GM19372 (cell line): ENCODE measurements around the gene SH3BP4.

Experiments used
- ATAC-seq: cut with Tn5 transposase; IDR thresholded peaks from one replicate; pipeline ENCODE4 v1.9.1; 2021; ENCODE audit warnings: mild to moderate bottlenecking, low read depth, moderate library complexity; ENCODE audit not compliant: unreplicated experiment

SH3BP4 gene

DNA sequence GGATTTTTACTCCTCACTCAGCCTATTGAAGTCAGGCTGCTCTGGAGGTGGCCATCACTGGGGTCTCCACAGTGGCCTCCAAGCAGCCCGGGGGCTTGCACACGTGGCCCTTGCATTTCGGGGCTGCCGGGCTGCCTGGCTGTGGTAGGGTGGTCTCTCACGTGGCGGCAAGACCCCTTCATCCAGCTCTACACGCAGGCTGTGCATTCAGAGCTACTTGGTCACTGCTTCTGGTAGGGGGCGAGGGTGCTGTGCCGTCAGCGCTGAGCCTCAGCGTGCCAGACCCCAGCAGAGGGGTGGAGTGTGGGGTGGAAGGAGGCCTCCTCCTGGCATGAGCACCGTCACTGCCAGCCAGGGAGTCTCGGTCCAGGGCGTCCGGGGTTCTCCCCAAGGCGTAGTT lies 80.6 kb downstream of the SH3BP4 start:
- ATAC-seq, result no peak

DNA sequence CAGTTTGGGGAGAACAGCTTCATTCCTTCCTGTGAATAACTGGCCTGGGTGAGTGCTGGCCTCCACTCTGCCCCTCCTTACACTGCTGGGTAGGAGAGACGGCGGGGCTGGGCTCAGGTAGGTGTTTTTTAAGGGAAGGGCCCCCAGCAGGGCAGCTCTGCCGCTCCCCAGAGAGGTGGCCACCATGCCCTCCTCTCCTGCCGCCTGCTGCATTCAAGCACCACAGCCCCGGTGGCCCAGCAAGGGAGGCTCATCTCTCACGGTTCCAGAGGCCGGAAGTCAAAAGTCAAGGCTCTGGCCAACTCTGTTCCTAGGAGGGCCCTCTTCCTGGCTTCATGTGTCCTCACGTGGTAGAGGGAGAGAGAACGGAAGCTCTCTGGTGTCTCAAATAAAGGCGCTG lies 81.1 kb downstream of the SH3BP4 start:
- ATAC-seq, result no peak

DNA sequence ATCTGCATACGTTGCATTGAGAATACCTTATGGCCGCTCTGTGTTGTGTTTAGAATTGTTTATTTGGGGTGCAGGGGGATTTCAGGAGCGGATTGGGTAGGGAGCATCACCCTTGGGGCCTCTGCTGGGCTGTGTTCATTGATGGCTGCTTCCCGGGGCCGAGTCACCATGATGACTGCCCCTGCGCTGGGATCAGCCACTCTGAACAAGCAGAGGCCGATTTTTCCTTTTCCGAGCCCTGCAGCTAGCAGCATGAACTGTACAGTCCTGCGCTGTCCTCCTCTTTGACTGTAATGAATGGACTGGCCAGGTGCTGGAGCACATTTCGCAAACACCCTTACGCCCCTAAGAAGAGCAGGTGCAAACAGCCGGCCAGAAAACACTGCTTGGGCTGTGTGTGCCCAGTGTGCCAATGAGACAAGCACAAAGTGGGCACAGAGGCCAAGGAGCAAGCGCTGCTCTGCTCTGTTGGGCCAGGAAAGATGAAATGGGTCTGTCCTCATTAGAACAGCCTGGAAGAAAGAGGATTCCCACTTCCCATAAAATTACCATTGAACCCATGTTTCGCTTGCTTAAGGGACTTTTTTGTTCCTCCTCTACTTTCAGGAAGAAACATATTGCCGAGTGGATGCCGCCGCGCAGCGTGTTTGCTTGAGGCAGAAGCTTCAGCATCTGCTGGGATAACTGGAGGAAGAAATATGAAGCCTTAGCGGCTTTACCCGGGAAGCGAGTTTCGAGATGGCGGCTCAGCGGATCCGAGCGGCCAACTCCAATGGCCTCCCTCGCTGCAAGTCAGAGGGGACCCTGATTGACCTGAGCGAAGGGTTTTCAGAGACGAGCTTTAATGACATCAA lies 82.7 kb downstream of the SH3BP4 start:
- ATAC-seq, result no peak

GRCh38 chr2:235037604-235038166 lies 85.9 kb downstream of the SH3BP4 start:
- ATAC-seq, result no peak

- no peak for ATAC-seq
Observed at GRCh38 chr2:235041221-235041917, 89.6 kb downstream of the SH3BP4 start.

DNA sequence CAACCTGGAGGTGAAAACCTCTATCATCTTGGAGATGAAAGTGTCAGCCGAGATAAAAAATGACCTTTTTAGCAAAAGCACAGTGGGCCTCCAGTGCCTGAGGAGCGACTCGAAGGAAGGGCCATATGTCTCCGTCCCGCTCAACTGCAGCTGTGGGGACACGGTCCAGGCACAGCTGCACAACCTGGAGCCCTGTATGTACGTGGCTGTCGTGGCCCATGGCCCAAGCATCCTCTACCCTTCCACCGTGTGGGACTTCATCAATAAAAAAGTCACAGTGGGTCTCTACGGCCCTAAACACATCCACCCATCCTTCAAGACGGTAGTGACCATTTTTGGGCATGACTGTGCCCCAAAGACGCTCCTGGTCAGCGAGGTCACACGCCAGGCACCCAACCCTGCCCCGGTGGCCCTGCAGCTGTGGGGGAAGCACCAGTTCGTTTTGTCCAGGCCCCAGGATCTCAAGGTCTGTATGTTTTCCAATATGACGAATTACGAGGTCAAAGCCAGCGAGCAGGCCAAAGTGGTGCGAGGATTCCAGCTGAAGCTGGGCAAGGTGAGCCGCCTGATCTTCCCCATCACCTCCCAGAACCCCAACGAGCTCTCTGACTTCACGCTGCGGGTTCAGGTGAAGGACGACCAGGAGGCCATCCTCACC lies 90.2 kb downstream of the SH3BP4 start:
- ATAC-seq, result no peak

- no peak for ATAC-seq
Observed at GRCh38 chr2:235042576-235043515, 91.0 kb downstream of the SH3BP4 start.

DNA sequence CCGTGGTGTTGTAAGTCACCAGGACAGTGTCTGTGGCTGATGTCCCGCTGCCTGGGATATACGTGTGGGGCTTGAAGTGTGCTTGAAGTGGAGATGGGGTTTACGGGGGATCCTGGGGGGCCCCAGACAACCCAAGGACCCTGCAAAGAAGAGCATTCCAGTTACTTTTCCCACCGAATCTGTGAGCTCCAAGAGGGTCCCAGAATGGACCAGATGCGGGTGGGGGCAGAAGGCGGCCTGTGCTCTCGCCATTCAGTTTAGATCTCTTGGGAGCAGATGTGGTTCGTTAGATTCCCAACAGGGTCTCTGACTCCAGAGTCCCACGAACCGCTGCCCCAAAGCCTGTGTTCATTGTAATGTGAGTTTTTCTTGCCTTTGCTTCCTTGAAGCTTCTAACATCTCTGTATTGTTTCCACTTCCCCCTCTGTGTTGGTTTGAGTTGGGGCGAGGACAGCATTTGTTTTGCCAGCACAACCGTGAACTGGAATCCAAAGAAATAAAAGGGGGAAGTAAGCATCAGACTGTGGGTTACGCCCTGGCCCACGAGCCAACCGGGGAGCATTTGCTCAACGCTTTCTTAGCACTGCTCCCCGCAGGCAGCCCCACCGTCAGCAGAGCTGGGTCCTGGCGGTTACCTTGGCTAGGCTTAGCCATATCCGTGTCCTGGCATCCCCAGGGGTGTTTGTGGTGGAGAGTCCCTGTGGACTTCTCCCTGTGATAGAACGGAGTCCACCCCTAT lies 92.1 kb downstream of the SH3BP4 start:
- no peak for ATAC-seq

DNA sequence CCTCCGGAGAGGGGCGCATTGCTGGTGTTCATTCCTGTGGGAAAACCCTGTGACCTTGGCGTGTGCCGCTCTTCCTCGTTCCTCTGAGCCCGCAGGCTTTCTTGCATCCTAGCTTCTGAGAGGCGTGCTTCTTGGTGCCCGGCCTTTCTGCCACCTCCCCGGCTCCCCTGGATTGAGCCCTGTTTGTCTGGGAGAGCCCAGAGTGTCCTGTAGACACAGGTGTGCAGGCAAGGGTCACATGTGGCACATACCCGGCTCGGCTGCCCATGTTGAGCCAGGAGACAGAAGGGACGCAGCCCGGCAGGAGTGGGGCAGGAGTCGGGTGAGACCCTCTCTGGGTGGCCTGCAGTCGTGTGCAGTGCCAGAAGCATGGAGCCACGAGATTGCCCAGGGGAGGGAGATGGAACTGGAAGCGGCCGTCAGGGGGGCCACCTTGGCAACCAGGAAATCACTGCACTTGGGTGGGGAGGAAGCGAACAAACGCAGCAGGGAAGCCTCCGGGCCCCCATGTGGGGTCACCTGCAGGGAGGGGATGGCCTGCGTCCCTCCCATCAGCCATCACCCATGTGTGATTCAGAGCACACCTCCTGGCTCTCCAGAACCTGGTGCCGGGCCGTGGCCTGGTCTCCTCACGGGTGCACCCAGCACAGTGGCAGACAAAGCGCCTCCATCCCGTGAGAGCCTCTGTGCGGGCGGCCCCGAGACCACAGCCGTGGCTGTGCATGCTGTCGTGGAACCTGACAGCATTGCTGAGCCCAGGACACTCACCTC lies 92.9 kb downstream of the SH3BP4 start:
- ATAC-seq, result no peak

DNA sequence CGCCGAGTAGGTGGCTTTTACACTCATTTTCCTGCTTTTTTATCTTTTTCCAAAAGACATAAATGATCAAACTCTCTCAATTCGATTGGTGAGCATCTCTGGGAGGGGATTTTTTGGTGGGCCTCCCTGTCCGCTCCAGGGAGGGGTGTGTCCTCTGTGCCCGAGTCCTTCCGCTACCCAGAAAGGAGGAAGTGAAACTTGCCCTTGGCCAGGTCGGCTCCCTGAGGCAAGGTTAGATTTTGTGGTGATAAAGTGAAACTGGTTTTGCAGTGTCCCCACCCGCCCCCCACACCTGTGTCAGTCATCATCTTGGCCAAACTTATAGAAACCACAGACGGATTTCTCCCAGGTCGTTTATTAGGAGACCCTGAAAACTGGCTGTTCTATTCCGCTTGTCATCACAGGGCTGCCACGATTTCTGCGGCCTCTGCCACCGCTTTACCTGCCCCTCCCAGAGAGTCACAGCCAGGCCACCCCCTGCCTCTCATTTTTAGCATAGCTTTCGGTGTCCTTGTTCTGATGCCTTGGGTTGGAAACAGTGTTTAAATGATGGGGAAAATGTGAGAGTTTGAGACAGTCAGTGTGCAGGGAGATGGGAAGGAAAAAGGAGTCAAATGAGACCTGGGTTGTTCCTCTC lies 93.6 kb downstream of the SH3BP4 start:
- peak; percentile 61 for ATAC-seq

DNA sequence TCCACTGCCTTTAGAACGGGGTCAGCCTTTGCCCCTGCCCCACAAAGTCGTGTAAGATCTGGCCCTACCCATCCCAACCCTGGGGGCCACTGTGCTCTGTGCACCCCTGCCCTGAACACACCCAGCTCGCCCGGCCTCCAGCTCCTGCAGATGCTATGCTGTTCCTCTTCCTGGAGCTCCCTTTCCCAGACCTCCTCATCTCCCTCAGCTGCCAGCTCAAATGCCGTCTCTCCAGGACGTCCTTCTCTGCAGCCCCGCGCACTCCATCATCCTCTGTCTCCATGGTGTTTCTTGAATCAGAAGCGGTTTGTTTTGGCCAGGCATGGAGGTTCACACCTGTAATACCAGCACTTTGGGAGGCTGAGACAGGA lies 94.1 kb downstream of the SH3BP4 start:
- no peak for ATAC-seq

GRCh38 chr2:235046589-235046988 lies 94.8 kb downstream of the SH3BP4 start:
- ATAC-seq, result no peak

DNA sequence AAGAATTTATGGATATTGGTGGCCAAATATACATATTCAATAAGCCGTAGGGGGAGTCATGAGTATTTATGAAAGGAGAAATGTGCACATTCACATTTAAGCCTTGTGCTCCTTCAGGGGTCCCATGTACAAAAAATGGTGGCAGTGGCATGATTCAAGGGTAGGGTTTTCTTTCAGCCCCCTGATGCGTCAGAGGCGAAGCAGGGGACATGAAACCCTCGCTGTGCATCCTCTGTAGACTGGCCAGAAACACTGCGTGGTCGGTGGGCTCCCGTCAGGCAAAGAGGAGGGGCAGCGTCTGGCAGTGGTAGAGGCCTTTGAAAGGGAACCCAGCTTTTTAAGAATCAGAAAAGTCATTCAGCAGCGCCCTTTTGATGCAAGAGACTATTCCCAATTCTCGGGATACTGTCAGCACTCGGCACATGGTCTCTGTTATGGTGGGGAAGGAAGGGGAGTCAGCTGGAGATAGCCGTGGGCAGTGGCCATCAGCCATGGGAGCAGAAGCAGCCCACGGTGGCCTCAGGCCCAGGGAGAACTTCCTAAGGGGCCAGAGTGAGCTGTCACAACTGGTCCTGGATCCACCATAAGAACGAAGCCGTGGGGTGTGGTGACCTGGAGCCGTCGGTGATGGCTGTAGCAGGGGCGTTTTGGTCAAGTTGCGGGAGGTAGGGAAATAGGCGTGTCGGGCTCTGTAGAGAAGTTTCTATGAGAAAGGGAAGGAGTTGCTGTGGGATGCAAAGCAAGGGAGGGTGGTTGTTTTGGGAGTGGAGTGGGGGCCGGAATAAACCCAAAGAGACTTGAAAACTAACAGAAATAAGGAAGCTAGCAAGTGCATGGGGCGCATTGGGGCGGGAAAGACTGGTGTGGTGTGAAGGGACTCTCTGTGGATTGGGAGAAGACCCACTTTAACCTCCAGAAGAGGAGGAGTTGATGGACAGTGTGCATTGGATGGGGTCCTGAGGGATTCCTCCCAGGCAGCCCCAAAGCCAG lies 95.6 kb downstream of the SH3BP4 start:
- ATAC-seq, result no peak

DNA sequence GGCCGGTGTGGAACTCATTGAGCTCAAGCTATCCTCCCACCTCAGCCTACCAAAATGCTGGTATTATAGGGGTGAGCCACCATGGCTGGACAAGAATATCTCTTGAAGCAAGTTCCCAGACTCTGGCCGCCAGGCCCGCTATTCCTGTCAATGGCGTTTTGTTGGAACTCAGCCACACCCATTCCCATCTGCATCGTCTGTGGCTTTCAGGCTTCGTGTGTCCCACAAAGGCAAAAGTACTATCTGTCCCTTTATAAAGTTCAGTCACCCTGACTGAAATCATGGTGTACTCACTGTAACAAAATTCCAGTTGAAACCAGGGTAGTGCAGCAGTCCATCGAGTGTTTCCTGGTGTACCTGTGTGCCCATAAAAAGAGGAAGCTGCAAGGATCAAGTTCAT lies 96.7 kb downstream of the SH3BP4 start:
- no peak for ATAC-seq

DNA sequence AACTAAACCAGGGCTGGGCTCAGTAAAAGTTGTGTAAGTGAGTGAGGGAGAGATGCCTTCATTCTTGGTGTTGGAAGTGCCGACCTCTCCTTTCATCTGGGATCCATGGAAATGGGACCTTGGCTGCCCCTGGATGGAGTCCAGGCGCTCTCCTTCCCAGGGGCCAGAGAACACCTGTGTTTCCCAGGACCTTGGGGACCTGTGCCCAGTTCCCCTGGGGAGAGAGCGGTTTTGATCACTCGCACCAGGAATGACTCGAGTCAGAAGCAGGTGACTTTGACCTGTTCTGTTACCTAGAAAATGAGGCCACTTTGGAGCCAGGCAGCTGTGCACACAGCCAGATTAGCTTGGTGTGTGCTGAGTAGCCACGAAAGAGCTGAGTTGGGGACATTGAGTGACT lies 97.3 kb downstream of the SH3BP4 start:
- ATAC-seq, result no peak

DNA sequence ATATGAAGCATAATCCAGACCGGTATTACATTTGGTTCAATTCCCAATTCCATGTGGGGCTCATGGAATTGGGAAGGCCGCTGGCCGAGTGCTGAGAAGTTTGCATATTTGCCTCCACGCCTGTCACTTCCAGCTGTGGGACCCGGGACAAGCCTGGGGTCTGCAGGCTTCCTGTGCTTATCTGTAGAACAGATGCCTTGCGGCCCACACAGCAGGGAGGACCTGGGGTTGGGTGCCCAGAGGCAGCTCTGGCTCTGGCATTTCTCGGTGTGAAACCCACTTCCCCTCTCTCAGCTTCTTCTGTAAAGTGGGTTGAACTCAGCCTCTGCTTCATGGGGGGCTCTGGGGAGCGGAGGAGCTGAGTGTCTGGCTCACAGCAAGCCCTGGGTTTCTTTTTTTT lies 97.9 kb downstream of the SH3BP4 start:
- no peak for ATAC-seq

GRCh38 chr2:235050980-235051351 lies 99.1 kb downstream of the SH3BP4 start:
- no peak for ATAC-seq
